HEK293 (cell line): Measurements from ENCODE around the gene KIF11.

Experiments
- CTCF ChIA-PET: fragments of 350-600 bp; formaldehyde crosslinking; extraction: SDS; loops from one replicate; lab custom pipeline; 2021; ENCODE audit warnings: antibody characterized with exemption; lab: Yijun Ruan, JAX
- POLR2A ChIA-PET: fragments of 300-600 bp; formaldehyde crosslinking; extraction: SDS; loops from one replicate; lab custom pipeline; 2020; ENCODE audit warnings: antibody characterized with exemption, inconsistent platforms; lab: Yijun Ruan, JAX
- H3K27ac ChIP-seq: fragments of 200-500 bp; sonication (Bioruptor generic); 2 replicates; pipeline ENCODE4 v1.5.1; 2014; ENCODE audit warnings: low read depth, low read length, control low read depth, inconsistent platforms; ENCODE audit errors: extremely low read depth
- H3K36me3 ChIP-seq, 2 experiments: fragments of 200-500 bp in 1 of 2; sonication (Bioruptor generic) in 1 of 2; 1 replicate in 1 of 2; 2 replicates in 1 of 2; pipeline ENCODE4 v1.5.1; 2014 to 2017; ENCODE audit warnings: inconsistent platforms in 2 of 2, low read length in 2 of 2; ENCODE audit not compliant: control insufficient read depth in 2 of 2, insufficient read depth in 1 of 2
- H3K4me1 ChIP-seq: fragments of 200-500 bp; sonication (Bioruptor generic); 2 replicates; pipeline ENCODE4 v1.5.1; 2014; ENCODE audit warnings: mild to moderate bottlenecking, low read length, inconsistent platforms; ENCODE audit not compliant: control insufficient read depth, insufficient read depth
- H3K4me3 ChIP-seq: 2 replicates; pipeline ENCODE4 v1.5.1; 2011; ENCODE audit warnings: low read depth, mild to moderate bottlenecking, control low read depth, low read length, moderate library complexity
- H3K9me3 ChIP-seq: fragments of 200-500 bp; sonication (Bioruptor generic); 2 replicates; pipeline ENCODE4 v1.5.1; 2014; ENCODE audit warnings: low read depth, low read length, inconsistent platforms; ENCODE audit not compliant: control insufficient read depth, insufficient read depth
- ZBTB6 ChIP-seq: fragments of 450-650 bp; formaldehyde crosslinking; IDR thresholded peaks from 2 replicates; pipeline ENCODE4 v1.5.1; 2017; ENCODE audit warnings: missing biosample characterization, missing genetic modification characterization
- ZNF133 ChIP-seq: fragments of 450-650 bp; formaldehyde crosslinking; IDR thresholded peaks from 2 replicates; pipeline ENCODE4 v1.5.1; 2016; ENCODE audit warnings: missing biosample characterization, missing genetic modification characterization
- ZNF146 ChIP-seq: fragments of 450-650 bp; formaldehyde crosslinking; IDR thresholded peaks from 2 replicates; pipeline ENCODE4 v1.5.1; 2016; ENCODE audit warnings: missing biosample characterization, missing genetic modification characterization
- ZNF280D ChIP-seq: fragments of 450-650 bp; formaldehyde crosslinking; IDR thresholded peaks from 2 replicates; pipeline ENCODE4 v1.5.1; 2016; ENCODE audit warnings: missing biosample characterization, missing genetic modification characterization
- ZNF341 ChIP-seq: fragments of 450-650 bp; formaldehyde crosslinking; IDR thresholded peaks from 2 replicates; pipeline ENCODE4; 2016; ENCODE audit warnings: low read depth, missing biosample characterization, missing genetic modification characterization
- ZNF350 ChIP-seq: fragments of 450-650 bp; formaldehyde crosslinking; IDR thresholded peaks from 2 replicates; pipeline ENCODE4 v1.5.0; 2017; ENCODE audit warnings: missing biosample characterization, mild to moderate bottlenecking, missing genetic modification characterization
- ZNF416 ChIP-seq: fragments of 450-650 bp; formaldehyde crosslinking; IDR thresholded peaks from 2 replicates; pipeline ENCODE4 v1.5.1; 2016; ENCODE audit warnings: missing biosample characterization, missing genetic modification characterization
- ZNF473 ChIP-seq: fragments of 450-650 bp; formaldehyde crosslinking; IDR thresholded peaks from 2 replicates; pipeline ENCODE4 v1.5.1; 2017; ENCODE audit warnings: missing biosample characterization, missing genetic modification characterization
- ZNF580 ChIP-seq: fragments of 450-650 bp; formaldehyde crosslinking; IDR thresholded peaks from 2 replicates; pipeline ENCODE4 v1.5.1; 2016; ENCODE audit warnings: missing biosample characterization, missing genetic modification characterization
- ZSCAN23 ChIP-seq: fragments of 450-650 bp; formaldehyde crosslinking; IDR thresholded peaks from 2 replicates; pipeline ENCODE4 v1.5.1; 2016; ENCODE audit warnings: missing biosample characterization, missing genetic modification characterization
- ZSCAN5A ChIP-seq: fragments of 450-650 bp; formaldehyde crosslinking; IDR thresholded peaks from 2 replicates; pipeline ENCODE4 v1.5.1; 2016; ENCODE audit warnings: missing biosample characterization, missing genetic modification characterization

KIF11 gene

GRCh38 chr10:92664322-92664721 is 71.4 kb downstream of the KIF11 start (continued):
- TF ChIP-seq ZNF416 (tag by site-specific recombination) (no peak), ZNF350 (no peak), ZSCAN5A (tag by site-specific recombination) (no peak), ZNF473 (tag by site-specific recombination) (no peak), ZBTB6 (tag by site-specific recombination) (no peak)

GRCh38 chr10:92667078-92667477 is 74.1 kb downstream of the KIF11 start:
- TF ChIP-seq ZNF280D (tag by site-specific recombination): no peak
- TF ChIP-seq ZNF416 (tag by site-specific recombination): no peak
- peak; percentile 82 for TF ChIP-seq ZNF133
- ChIA-PET POLR2A (no interaction called here), CTCF (no interaction called here)
- no peaks in the 10 kb centered on the region for H3K36me3 ChIP-seq
- H3K9me3 ChIP-seq: no peaks in the 10 kb centered on the region
- no peaks in the 10 kb centered on the region for H3K4me1 ChIP-seq
- no peak overlapping the region for H3K27ac ChIP-seq
- H3K4me3 ChIP-seq: no peak overlapping the region

- no peaks in the 10 kb centered on the region for H3K9me3 ChIP-seq
- no peak overlapping the region for H3K27ac ChIP-seq
- H3K4me1 ChIP-seq: no peaks in the 10 kb centered on the region
- H3K4me3 ChIP-seq: no peak overlapping the region
- TF ChIP-seq ZNF146 (tag by site-specific recombination): peak; percentile 89
- no peak for TF ChIP-seq ZSCAN23 (tag by site-specific recombination)
- peak; percentile 57; the same call in 1 of the 2 replicates for TF ChIP-seq ZNF580 (tag by site-specific recombination)
- ChIA-PET CTCF (no interaction called here), POLR2A (no interaction called here)
- no peaks in the 10 kb centered on the region; a peak in 1 of 3 replicates for H3K36me3 ChIP-seq
Observed at GRCh38 chr10:92677708-92678107, 84.8 kb downstream of the KIF11 start.

GRCh38 chr10:92678206-92678605 is 85.3 kb downstream of the KIF11 start:
- ChIA-PET CTCF (no interaction called here), POLR2A (no interaction called here)
- no peak overlapping the region for H3K27ac ChIP-seq
- H3K9me3 ChIP-seq: no peaks in the 10 kb centered on the region
- no peaks in the 10 kb centered on the region for H3K36me3 ChIP-seq
- TF ChIP-seq ZNF341 (tag by site-specific recombination): no peak
- no peaks in the 10 kb centered on the region for H3K4me1 ChIP-seq
- H3K4me3 ChIP-seq: no peak overlapping the region
